ENCODE data around the gene CCL27. TPM values are rescaled to one million over a fixed set of nuclear protein-coding genes. Genes with fewer than 3 reads are reported as not detected.

CCL27 gene
- total and polyA plus RNA-seq, 8 donors: not detected

- intact Hi-C loops (cut with DNase I): no loop called here
- TF ChIP-seq CTCF (IDR thresholded peaks at IDR 0.05): no peak
- Histone ChIP-seq H3K9me3 (no peaks in the 10 kb centered on the region), H3K27ac (no peak overlapping the region), H3K27me3 (no peaks in the 10 kb centered on the region), H3K4me1 (no peaks in the 10 kb centered on the region), H3K4me3 (no peak overlapping the region), H3K36me3 (no peaks in the 10 kb centered on the region)
- FAIRE-seq: no peak
- no peak for ATAC-seq
- no peak for DNase-seq
- 82 to 98% methylated on average over 4 of the region's 4 CpGs for WGBS, 2 donors
These were observed 22.4 kb upstream of the CCL27 start for GRCh38 chr9:34684816-34685215.

GRCh38 chr9:34684145-34684544 is 21.7 kb upstream of the CCL27 start:
- Histone ChIP-seq H3K36me3 (no peaks in the 10 kb centered on the region), H3K9me3 (no peaks in the 10 kb centered on the region), H3K4me3 (no peak overlapping the region), H3K27me3 (no peaks in the 10 kb centered on the region), H3K27ac (no peak overlapping the region), H3K4me1 (no peaks in the 10 kb centered on the region)
- FAIRE-seq (no peak), ATAC-seq (no peak), DNase-seq (no peak)
- intact Hi-C loops (cut with DNase I): no loop called here
- 83 to 94% methylated on average over 4 of the region's 4 CpGs for WGBS, 2 donors
- TF ChIP-seq CTCF (IDR thresholded peaks at IDR 0.05): no peak

GRCh38 chr9:34675869-34676268 is 13.4 kb upstream of the CCL27 start:
- no peak overlapping the region for H3K27ac ChIP-seq
- no peak for TF ChIP-seq CTCF (IDR thresholded peaks at IDR 0.05)
- DNase-seq (no peak), ATAC-seq (peak in 2 of 4 donors; percentile 28 to 54), FAIRE-seq (no peak)
- WGBS, 2 donors: 95 to 98% methylated on average over 2 of the region's 2 CpGs
- no peaks in the 10 kb centered on the region for H3K4me1 ChIP-seq
- H3K9me3 ChIP-seq: no peaks in the 10 kb centered on the region
- H3K4me3 ChIP-seq: no peak overlapping the region
- no peaks in the 10 kb centered on the region for H3K27me3 ChIP-seq
- intact Hi-C loops (cut with DNase I): no loop called here
- H3K36me3 ChIP-seq: no peaks in the 10 kb centered on the region

- peak in 3 of 4 donors; percentile 82 to 96 (median 89) for ATAC-seq
- H3K9me3 ChIP-seq: no peaks in the 10 kb centered on the region
- FAIRE-seq: no peak
- no peak overlapping the region for H3K27ac ChIP-seq
- no peak overlapping the region for H3K4me3 ChIP-seq
- H3K36me3 ChIP-seq: no peaks in the 10 kb centered on the region
- 43 to 52% methylated on average over 10 of the region's 10 CpGs for WGBS, 2 donors
- peak in 3 of 4 donors; percentile 10 to 45 (median 29) for TF ChIP-seq CTCF (IDR thresholded peaks at IDR 0.05)
- no peaks in the 10 kb centered on the region for H3K27me3 ChIP-seq
- H3K4me1 ChIP-seq: no peaks in the 10 kb centered on the region
- peak in 3 of 6 donors; percentile 34 to 80 (median 57) for DNase-seq
- intact Hi-C loops (cut with DNase I): no loop called here
These were observed 12.7 kb upstream of the CCL27 start for GRCh38 chr9:34675048-34675714.

GRCh38 chr9:34674440-34674839 is 12.0 kb upstream of the CCL27 start:
- H3K9me3 ChIP-seq: no peaks in the 10 kb centered on the region
- no peaks in the 10 kb centered on the region for H3K36me3 ChIP-seq
- no peak overlapping the region for H3K27ac ChIP-seq
- DNase-seq (no peak), FAIRE-seq (no peak), ATAC-seq (no peak)
- H3K4me1 ChIP-seq: no peaks in the 10 kb centered on the region
- WGBS, 2 donors: 37 to 39% methylated on average over 3 of the region's 3 CpGs
- H3K4me3 ChIP-seq: no peak overlapping the region
- TF ChIP-seq CTCF (IDR thresholded peaks at IDR 0.05): no peak
- no peaks in the 10 kb centered on the region for H3K27me3 ChIP-seq
- intact Hi-C loops (cut with DNase I): no loop called here
